HG02938 (cell line): ENCODE measurements around the gene CLPTM1L.
A peak's percentile ranks its signal among the peaks of the same experiment; 100 is the strongest.

Experiments
- ATAC-seq: cut with Tn5 transposase; IDR thresholded peaks from one replicate; pipeline ENCODE4 v1.9.1; 2021; ENCODE audit warnings: mild to moderate bottlenecking, moderate library complexity; ENCODE audit not compliant: unreplicated experiment

CLPTM1L gene

GRCh38 chr5:1344975-1345838 lies at the start of gene CLPTM1L:
CLPTM1L (minus strand) TSS chr5:1345099; CDS start chr5:1344841, 258 bp downstream.
- ATAC-seq: peak; percentile 47

GRCh38 chr5:1393571-1394501 lies 48.9 kb upstream of the CLPTM1L start:
- ATAC-seq: no peak

- no peak for ATAC-seq
Observed at GRCh38 chr5:1392801-1393565, 48.1 kb upstream of the CLPTM1L start.

GRCh38 chr5:1392261-1392660 lies 47.4 kb upstream of the CLPTM1L start:
- no peak for ATAC-seq

- ATAC-seq: no peak
Observed at GRCh38 chr5:1391691-1392090, 46.8 kb upstream of the CLPTM1L start.

GRCh38 chr5:1390861-1391600 lies 46.1 kb upstream of the CLPTM1L start:
- no peak for ATAC-seq

GRCh38 chr5:1390333-1390732 lies 45.4 kb upstream of the CLPTM1L start:
- no peak for ATAC-seq

- ATAC-seq: no peak
Observed at GRCh38 chr5:1388383-1388967, 43.6 kb upstream of the CLPTM1L start.

GRCh38 chr5:1387876-1388275 lies 43.0 kb upstream of the CLPTM1L start:
- ATAC-seq: no peak

GRCh38 chr5:1387059-1387755 lies 42.3 kb upstream of the CLPTM1L start:
- no peak for ATAC-seq

- peak; percentile 42 for ATAC-seq
Observed at GRCh38 chr5:1386274-1386717, 41.4 kb upstream of the CLPTM1L start.

- ATAC-seq: peak; percentile 82
Observed at GRCh38 chr5:1385395-1386273, 40.7 kb upstream of the CLPTM1L start.

- no peak for ATAC-seq
Observed at GRCh38 chr5:1384521-1384920, 39.6 kb upstream of the CLPTM1L start.

GRCh38 chr5:1383886-1384401 lies 39.0 kb upstream of the CLPTM1L start:
- ATAC-seq: no peak

GRCh38 chr5:1383344-1383743 lies 38.4 kb upstream of the CLPTM1L start:
- no peak for ATAC-seq

- ATAC-seq: no peak
Observed at GRCh38 chr5:1382248-1382700, 37.4 kb upstream of the CLPTM1L start.

GRCh38 chr5:1381370-1382247 lies 36.7 kb upstream of the CLPTM1L start:
- ATAC-seq: no peak
